OCI-LY1 (cell line): Measurements from ENCODE around the gene SMIM13.
"Not testable (repeated sequence)": the region's sequence is repeated elsewhere in the genome, so short reads cannot be mapped to it uniquely, and the experiment has no call there.

Experiments
- H2AFZ ChIP-seq: fragments of 200-600 bp; sonication (generic), shearing (Covaris generic); 2 replicates; pipeline ENCODE4 v1.6.0; 2014; ENCODE audit warnings: antibody characterized with exemption, mild to moderate bottlenecking, low read length
- H3F3A ChIP-seq: fragments of 200-600 bp; sonication (generic), shearing (Covaris generic); 2 replicates; pipeline ENCODE4 v1.6.0; 2014; ENCODE audit warnings: mild to moderate bottlenecking, antibody characterized with exemption, low read length, moderate library complexity; ENCODE audit not compliant: insufficient read depth
- H3K27ac ChIP-seq: fragments of 200-600 bp; sonication (generic); 2 replicates; pipeline ENCODE4 v1.5.1; 2014; ENCODE audit warnings: low read length, mixed run types, mild to moderate bottlenecking, low read depth; ENCODE audit not compliant: poor library complexity, severe bottlenecking
- H3K27me3 ChIP-seq: fragments of 200-600 bp; sonication (generic); 2 replicates; pipeline ENCODE4 v1.6.0; 2014; ENCODE audit warnings: antibody characterized with exemption, mild to moderate bottlenecking, low read length, moderate library complexity; ENCODE audit not compliant: insufficient read depth
- H3K36me3 ChIP-seq: fragments of 200-600 bp; sonication (generic); 2 replicates; pipeline ENCODE4 v1.6.1; 2014; ENCODE audit warnings: mild to moderate bottlenecking, antibody characterized with exemption, low read length, moderate library complexity, mixed read lengths; ENCODE audit not compliant: insufficient read depth
- H3K4me1 ChIP-seq: fragments of 200-600 bp; sonication (generic); 2 replicates; pipeline ENCODE4 v1.5.1; 2014; ENCODE audit warnings: mild to moderate bottlenecking, low read length, moderate library complexity; ENCODE audit not compliant: insufficient read depth, severe bottlenecking
- H3K4me2 ChIP-seq: fragments of 200-600 bp; sonication (generic), shearing (Covaris generic); 2 replicates; pipeline ENCODE4 v1.6.1; 2014; ENCODE audit warnings: low read length
- H3K4me3 ChIP-seq: fragments of 200-600 bp; sonication (generic); 2 replicates; pipeline ENCODE4 v1.5.1; 2014; ENCODE audit warnings: low read length, low read depth, mild to moderate bottlenecking, mixed read lengths; ENCODE audit not compliant: poor library complexity, severe bottlenecking
- H3K79me2 ChIP-seq: fragments of 200-600 bp; shearing (Covaris generic); 2 replicates; pipeline ENCODE4 v1.6.1; 2016; ENCODE audit warnings: mixed run types, low read length, mixed read lengths; ENCODE audit not compliant: insufficient read depth
- H3K9ac ChIP-seq: fragments of 200-600 bp; sonication (generic), shearing (Covaris generic); 2 replicates; pipeline ENCODE4 v1.6.1; 2014; ENCODE audit warnings: mild to moderate bottlenecking, low read length, mixed read lengths
- H3K9me2 ChIP-seq: fragments of 200-600 bp; sonication (generic), shearing (Covaris generic); 2 replicates; pipeline ENCODE4 v1.6.1; 2014; ENCODE audit warnings: low read depth, mild to moderate bottlenecking, low read length, mixed read lengths
- H3K9me3 ChIP-seq: fragments of 200-600 bp; shearing (Covaris generic); 2 replicates; pipeline ENCODE4 v1.6.1; 2014; ENCODE audit warnings: low read length, mixed read lengths
- H4K20me1 ChIP-seq: fragments of 200-600 bp; sonication (generic), shearing (Covaris generic); 2 replicates; pipeline ENCODE4 v1.6.0; 2016; ENCODE audit warnings: mild to moderate bottlenecking, low read length; ENCODE audit not compliant: insufficient read depth
- CTCF ChIP-seq: fragments of 200-600 bp; sonication (generic), shearing (Covaris generic); IDR thresholded peaks from 2 replicates; pipeline ENCODE4 v1.5.1; 2017; ENCODE audit warnings: mild to moderate bottlenecking, antibody characterized with exemption, low read length, moderate library complexity, mixed read lengths
- EZH2 ChIP-seq: fragments of 200-600 bp; sonication (generic), shearing (Covaris generic); IDR thresholded peaks from 2 replicates; pipeline ENCODE4 v1.8.0; 2017; ENCODE audit warnings: borderline replicate concordance, mixed run types, mild to moderate bottlenecking, antibody characterized with exemption, low read length, moderate library complexity, mixed read lengths

SMIM13 gene

GRCh38 chr6:11113038-11113437 is 19.4 kb downstream of the SMIM13 start:
- no peaks in the 10 kb centered on the region for H3K9me2 ChIP-seq
- H3K79me2 ChIP-seq: peaks cover 12% of the 10 kb centered on the region
- no peaks in the 10 kb centered on the region for H3K4me1 ChIP-seq
- H3K4me2 ChIP-seq: no peak overlapping the region
- no peak for TF ChIP-seq CTCF
- TF ChIP-seq EZH2: no peak
- H3K27ac ChIP-seq: no peak overlapping the region
- no peak overlapping the region for H3K4me3 ChIP-seq
- no peaks in the 10 kb centered on the region for H3K9me3 ChIP-seq
- H2AFZ ChIP-seq: no peak overlapping the region
- H3K9ac ChIP-seq: no peak overlapping the region
- no peaks in the 10 kb centered on the region for H3K27me3 ChIP-seq
- H4K20me1 ChIP-seq: no peaks in the 10 kb centered on the region
- H3K36me3 ChIP-seq: no peaks in the 10 kb centered on the region
- no peaks in the 10 kb centered on the region for H3F3A ChIP-seq

GRCh38 chr6:11115808-11116536 is 22.3 kb downstream of the SMIM13 start:
- H3K9ac ChIP-seq, H3K4me3 ChIP-seq, H2AFZ ChIP-seq, H4K20me1 ChIP-seq, H3K4me1 ChIP-seq, H3K9me3 ChIP-seq, H3K9me2 ChIP-seq, H3K27ac ChIP-seq, H3K4me2 ChIP-seq, H3K27me3 ChIP-seq, H3K36me3 ChIP-seq, H3F3A ChIP-seq: not testable (repeated sequence)
- peaks cover 12% of the 10 kb centered on the region for H3K79me2 ChIP-seq

- no peak overlapping the region for H3K4me3 ChIP-seq
- H3K36me3 ChIP-seq: no peaks in the 10 kb centered on the region
- TF ChIP-seq CTCF: no peak
- no peak for TF ChIP-seq EZH2
- H3K9ac ChIP-seq: no peak overlapping the region
- no peaks in the 10 kb centered on the region for H4K20me1 ChIP-seq
- no peaks in the 10 kb centered on the region for H3F3A ChIP-seq
- no peaks in the 10 kb centered on the region for H3K9me3 ChIP-seq
- H3K79me2 ChIP-seq: peaks cover 13% of the 10 kb centered on the region; the same call in 1 of the 2 replicates
- no peak overlapping the region for H3K27ac ChIP-seq
- no peaks in the 10 kb centered on the region for H3K27me3 ChIP-seq
- no peaks in the 10 kb centered on the region for H3K9me2 ChIP-seq
- H3K4me2 ChIP-seq: no peak overlapping the region
- H3K4me1 ChIP-seq: no peaks in the 10 kb centered on the region
- H2AFZ ChIP-seq: no peak overlapping the region
Observed at GRCh38 chr6:11120271-11121005, 26.8 kb downstream of the SMIM13 start.
